Loucy (cell line): ENCODE results near the gene DCD.

Experiments
- CTCF ChIP-seq: fragments of 200-600 bp; sonication (generic); conservative IDR thresholded peaks from 2 replicates; pipeline ENCODE4 v1.5.1; 2014; ENCODE audit warnings: mild to moderate bottlenecking, antibody characterized with exemption, low read length
- EZH2phosphoT487 ChIP-seq: fragments of 200-600 bp; IDR thresholded peaks from 2 replicates; pipeline ENCODE4 v1.6.1; 2018; ENCODE audit warnings: antibody characterized with exemption, mild to moderate bottlenecking, moderate library complexity, borderline replicate concordance

- TF ChIP-seq CTCF = no peak
- TF ChIP-seq EZH2phosphoT487 = no peak
Observed at GRCh38 chr12:54662026-54662425, 13.9 kb upstream of the DCD start.
